Activated CD4-positive, alpha-beta T cell treated with anti-CD3 and anti-CD28 coated beads, Interleukin-2, amount 10 ng/mL, durations not matched to agents 24 days and 14 days (primary cell): ENCODE measurements around the gene SMR3B. TPM values are rescaled to one million over a fixed set of nuclear protein-coding genes. Genes with fewer than 3 reads are reported as not detected.

Experiments used
- DNase-seq: peaks from one replicate; pipeline ENCODE4 v3.0.0; 2022
- H3K27ac Mint-ChIP-seq: one replicate; pipeline ENCODE4 v1.8.0; 2022; ENCODE audit warnings: mild to moderate bottlenecking, mixed read lengths
- H3K27me3 Mint-ChIP-seq: one replicate; pipeline ENCODE4 v1.8.0; 2022; ENCODE audit warnings: mixed read lengths
- H3K36me3 Mint-ChIP-seq: one replicate; pipeline ENCODE4 v1.8.0; 2022; ENCODE audit warnings: low read depth, mild to moderate bottlenecking, mixed read lengths
- H3K4me1 Mint-ChIP-seq: one replicate; pipeline ENCODE4 v1.8.0; 2021; ENCODE audit warnings: mixed read lengths
- H3K4me3 Mint-ChIP-seq: one replicate; pipeline ENCODE4 v1.8.0; 2022; ENCODE audit warnings: mild to moderate bottlenecking, moderate library complexity, mixed read lengths
- H3K9me3 Mint-ChIP-seq: one replicate; pipeline ENCODE4 v1.8.0; 2021; ENCODE audit warnings: mixed read lengths
- intact Hi-C: fragments of 100-400 bp; cut with micrococcal nuclease; formaldehyde crosslinking; loops from one replicate; pipeline ENCODE4 v1.15.1; 2023
- total RNA-seq: library from RNA; stranded (reverse); gene quantifications from 2 replicates; pipeline ENCODE4 v1.2.3, GENCODE V29; 2022

Gene SMR3B
- total RNA-seq, result not detected in 2 replicates

DNA sequence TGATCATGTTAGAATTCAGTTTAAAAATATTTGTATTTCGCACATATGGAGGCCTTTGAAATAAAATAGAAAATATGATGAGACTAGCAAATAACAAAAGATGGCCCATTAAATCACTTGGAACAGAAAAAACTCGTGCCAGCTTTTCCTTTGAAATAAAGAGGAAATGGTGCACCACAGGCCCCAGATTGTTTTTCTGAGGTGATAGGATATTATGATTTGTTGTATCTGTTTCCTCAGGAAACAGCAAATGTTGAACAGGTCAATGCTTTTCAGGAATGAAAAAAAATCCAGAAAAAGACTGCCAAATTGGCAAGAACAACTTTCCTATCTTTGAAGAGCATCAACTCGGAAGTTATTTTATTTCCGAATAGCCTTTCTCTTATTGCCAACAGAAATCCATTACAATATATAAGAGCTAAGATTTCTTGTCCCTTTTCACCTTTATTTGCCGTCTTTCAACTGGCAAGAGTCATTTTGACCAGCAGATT lies at the start of gene SMR3B:
TSS of gene SMR3B (plus strand) at position 441 of the 491 bp plus-strand sequence. CDS start 1,380 bp downstream, outside the sequence.
- no peaks in the 10 kb centered on the region for H3K9me3 Mint-ChIP-seq
- H3K36me3 Mint-ChIP-seq, result no peaks in the 10 kb centered on the region
- H3K4me1 Mint-ChIP-seq, result no peaks in the 10 kb centered on the region
- intact Hi-C loops, result no loop called here
- DNase-seq, result no peak
- no peak within 1 kb of the TSS for H3K27ac Mint-ChIP-seq
- H3K4me3 Mint-ChIP-seq, result no peak within 1 kb of the TSS
- H3K27me3 Mint-ChIP-seq, result no peaks in the 10 kb centered on the region

DNA sequence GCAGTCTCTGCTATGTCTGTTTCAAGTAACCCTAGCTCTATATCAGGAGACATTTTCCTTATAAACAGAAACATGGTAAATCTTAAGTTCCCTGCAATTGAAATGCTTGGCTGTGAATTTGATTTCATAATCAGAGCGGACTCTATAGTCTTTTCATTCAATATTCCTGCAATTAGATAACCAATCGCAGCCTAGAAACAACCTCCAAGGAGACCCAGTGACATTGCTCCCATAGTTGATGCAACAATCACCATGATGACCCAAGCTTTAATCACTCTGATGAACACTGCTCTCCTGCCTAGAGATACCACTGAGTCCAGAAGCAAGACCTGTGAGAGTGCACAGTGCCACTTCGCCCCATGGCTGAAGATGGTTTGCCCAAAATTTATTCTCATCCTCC lies 48.2 kb upstream of the SMR3B start, which contains the start of gene CABS1:
TSS of gene CABS1 (plus strand) at position 301 of the 400 bp plus-strand sequence. CDS start at position 360, 59 bp downstream.
- no peaks in the 10 kb centered on the region for H3K27me3 Mint-ChIP-seq

DNA sequence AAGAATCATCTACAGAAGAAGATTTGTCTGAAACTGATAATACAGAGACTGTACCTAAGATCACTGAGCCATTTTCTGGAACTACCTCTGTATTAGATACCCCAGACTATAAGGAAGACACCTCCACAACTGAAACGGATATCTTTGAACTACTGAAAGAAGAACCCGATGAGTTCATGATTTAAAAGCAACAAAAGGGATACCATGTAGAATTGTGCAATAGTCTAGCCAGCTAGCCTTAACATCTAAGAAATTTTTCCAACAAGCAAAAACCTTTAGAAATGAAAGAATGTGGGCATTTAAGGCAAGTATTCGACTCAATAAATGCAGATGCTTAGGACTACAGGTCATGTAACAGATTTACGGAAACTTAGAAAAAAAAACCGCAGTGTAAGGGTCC lies 46.9 kb upstream of the SMR3B start:
- no peaks in the 10 kb centered on the region for H3K4me1 Mint-ChIP-seq
- H3K9me3 Mint-ChIP-seq, result no peaks in the 10 kb centered on the region
- no peaks in the 10 kb centered on the region for H3K27me3 Mint-ChIP-seq
- H3K4me3 Mint-ChIP-seq, result no peak overlapping the region
- no peak for DNase-seq
- H3K36me3 Mint-ChIP-seq, result no peaks in the 10 kb centered on the region
- no peak overlapping the region for H3K27ac Mint-ChIP-seq
- intact Hi-C loops, result no loop called here

More for the DNA sequence above, 48.2 kb upstream of the SMR3B start, which contains the start of gene CABS1:
- no peak within 1 kb of the TSS for H3K4me3 Mint-ChIP-seq
- no peak within 1 kb of the TSS for H3K27ac Mint-ChIP-seq
- no peaks in the 10 kb centered on the region for H3K36me3 Mint-ChIP-seq
- no peak for DNase-seq
- no peaks in the 10 kb centered on the region for H3K4me1 Mint-ChIP-seq
- intact Hi-C loops, result no loop called here
- H3K9me3 Mint-ChIP-seq, result no peaks in the 10 kb centered on the region

DNA sequence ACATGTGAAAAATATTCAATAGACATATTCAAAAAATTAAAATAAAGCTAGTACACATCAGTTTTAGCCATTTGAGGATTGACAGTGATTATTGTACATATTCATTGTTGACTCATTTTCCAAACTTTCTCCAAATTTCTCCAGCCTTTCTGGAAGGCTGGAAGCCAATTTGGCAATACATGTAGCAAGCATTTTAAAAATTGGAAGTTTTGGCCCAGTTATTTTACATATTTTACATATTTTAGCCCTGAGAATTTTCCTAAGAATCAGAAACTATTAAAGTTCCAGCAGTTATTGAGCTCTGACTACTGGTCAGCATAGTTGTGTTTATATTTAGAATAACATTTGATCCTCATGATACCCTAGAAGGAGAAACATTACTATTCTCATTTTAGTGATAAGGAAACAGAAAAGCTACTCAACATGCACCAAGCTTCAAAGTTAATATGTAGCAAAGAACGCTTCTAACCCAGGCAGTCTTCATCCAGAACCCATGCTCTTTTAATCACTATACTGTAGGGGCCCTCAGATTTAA lies 45.0 kb upstream of the SMR3B start:
- Mint-ChIP-seq H3K4me3 (no peak overlapping the region), H3K27ac (no peak overlapping the region), H3K36me3 (no peaks in the 10 kb centered on the region), H3K9me3 (no peaks in the 10 kb centered on the region), H3K4me1 (no peaks in the 10 kb centered on the region), H3K27me3 (no peaks in the 10 kb centered on the region)
- intact Hi-C loops, result no loop called here
- no peak for DNase-seq

DNA sequence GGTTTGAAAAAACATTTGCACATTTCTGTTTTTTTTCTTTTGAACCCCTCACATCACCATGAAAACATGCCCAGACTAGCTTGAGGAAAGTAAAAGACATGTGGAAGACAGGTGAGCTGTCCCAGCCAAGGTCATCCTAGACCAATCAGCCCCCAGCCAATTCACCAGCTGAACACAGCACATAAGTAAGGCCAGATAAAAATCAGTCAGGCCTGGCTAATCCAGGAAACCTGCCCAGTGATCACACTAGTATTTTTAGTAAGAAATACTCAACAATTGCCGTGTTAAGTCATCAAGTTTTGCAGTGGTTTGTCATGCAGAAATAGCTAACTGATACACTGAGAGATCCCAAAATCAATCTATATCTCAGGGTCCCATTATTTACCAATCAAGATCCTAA lies 26.7 kb upstream of the SMR3B start:
- intact Hi-C loops, result no loop called here
- H3K27ac Mint-ChIP-seq, result no peak overlapping the region
- H3K27me3 Mint-ChIP-seq, result no peaks in the 10 kb centered on the region

DNA sequence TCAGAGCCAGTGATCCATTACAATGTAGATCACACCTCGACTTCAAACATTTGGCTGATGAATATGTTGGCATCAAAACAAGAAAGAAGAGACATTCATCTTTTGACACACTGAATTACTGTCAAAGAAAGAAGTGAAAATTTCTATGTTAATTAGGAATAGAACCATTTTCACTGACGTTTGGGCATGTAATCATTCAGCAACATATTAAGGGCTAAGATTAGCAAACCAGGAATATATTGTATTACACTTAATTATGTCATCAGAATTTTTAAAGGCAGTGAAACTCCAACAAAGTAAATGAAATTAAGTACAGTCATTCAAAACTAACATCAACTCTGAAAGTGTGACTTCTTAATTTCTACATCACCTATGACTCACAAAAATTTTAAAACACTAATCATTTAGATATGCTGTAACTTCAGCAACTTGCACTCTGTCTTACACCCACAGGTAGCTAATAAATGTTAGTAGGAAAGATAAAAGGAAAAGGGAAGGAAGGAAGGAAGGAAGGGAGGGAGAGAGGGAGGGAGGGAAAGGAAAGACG lies 23.7 kb upstream of the SMR3B start:
- DNase-seq, result no peak
- Mint-ChIP-seq H3K36me3 (no peaks in the 10 kb centered on the region), H3K27me3 (no peaks in the 10 kb centered on the region), H3K4me3 (no peak overlapping the region), H3K4me1 (no peaks in the 10 kb centered on the region), H3K9me3 (no peaks in the 10 kb centered on the region), H3K27ac (no peak overlapping the region)
- intact Hi-C loops, result no loop called here

More for the DNA sequence above, 26.7 kb upstream of the SMR3B start:
- no peak for DNase-seq
- no peaks in the 10 kb centered on the region for H3K36me3 Mint-ChIP-seq
- no peaks in the 10 kb centered on the region for H3K9me3 Mint-ChIP-seq
- no peaks in the 10 kb centered on the region for H3K4me1 Mint-ChIP-seq
- H3K4me3 Mint-ChIP-seq, result no peak overlapping the region

DNA sequence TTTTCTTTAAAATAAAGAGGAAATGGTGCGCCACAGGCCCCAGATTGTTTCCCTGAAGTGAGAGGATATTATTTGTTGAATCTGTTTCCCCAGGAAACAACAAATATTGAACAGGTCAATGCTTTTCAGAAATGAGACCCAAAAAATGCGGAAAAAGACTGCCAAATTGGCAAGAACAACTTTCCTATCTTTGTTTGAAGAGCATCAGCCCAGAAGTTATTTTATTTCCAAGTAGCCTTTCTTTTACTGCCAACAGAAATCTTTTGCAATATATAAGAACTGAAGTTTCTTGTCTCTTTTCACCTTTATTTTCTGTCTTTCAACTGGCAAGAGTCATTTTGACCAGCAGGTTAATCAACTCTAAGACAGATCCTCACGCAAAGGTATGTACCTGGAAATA lies 22.5 kb upstream of the SMR3B start, which contains the start of gene SMR3A:
TSS of gene SMR3A (plus strand) at position 301 of the 400 bp plus-strand sequence. CDS start 1,356 bp downstream, outside the sequence.
- Mint-ChIP-seq H3K4me1 (no peaks in the 10 kb centered on the region), H3K27ac (no peak within 1 kb of the TSS), H3K36me3 (no peaks in the 10 kb centered on the region), H3K4me3 (no peak within 1 kb of the TSS), H3K27me3 (no peaks in the 10 kb centered on the region), H3K9me3 (no peaks in the 10 kb centered on the region)
- intact Hi-C loops, result no loop called here
- no peak for DNase-seq

DNA sequence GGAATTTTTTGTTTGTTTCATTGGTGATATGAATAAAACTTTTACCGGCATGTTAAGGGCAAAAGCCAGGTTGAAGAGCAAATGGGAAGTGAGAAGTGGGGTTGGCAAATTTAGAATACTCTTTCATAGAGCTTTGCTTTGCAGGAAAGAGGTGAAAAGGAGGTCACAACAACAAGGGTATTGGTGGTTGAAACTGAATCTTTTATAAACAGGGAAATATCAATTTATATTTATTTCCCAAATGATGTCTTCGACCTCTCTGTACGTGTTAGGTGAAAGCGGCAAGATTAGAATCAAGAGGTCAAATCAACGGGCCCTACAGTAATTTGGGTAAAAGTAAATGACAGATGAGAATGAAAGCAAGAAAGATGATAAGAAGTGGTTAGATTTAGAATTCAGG lies 18.9 kb upstream of the SMR3B start:
- Mint-ChIP-seq H3K36me3 (no peaks in the 10 kb centered on the region), H3K9me3 (no peaks in the 10 kb centered on the region), H3K27me3 (no peaks in the 10 kb centered on the region), H3K4me3 (no peak overlapping the region), H3K4me1 (no peaks in the 10 kb centered on the region), H3K27ac (no peak overlapping the region)
- DNase-seq, result no peak
- intact Hi-C loops, result no loop called here

DNA sequence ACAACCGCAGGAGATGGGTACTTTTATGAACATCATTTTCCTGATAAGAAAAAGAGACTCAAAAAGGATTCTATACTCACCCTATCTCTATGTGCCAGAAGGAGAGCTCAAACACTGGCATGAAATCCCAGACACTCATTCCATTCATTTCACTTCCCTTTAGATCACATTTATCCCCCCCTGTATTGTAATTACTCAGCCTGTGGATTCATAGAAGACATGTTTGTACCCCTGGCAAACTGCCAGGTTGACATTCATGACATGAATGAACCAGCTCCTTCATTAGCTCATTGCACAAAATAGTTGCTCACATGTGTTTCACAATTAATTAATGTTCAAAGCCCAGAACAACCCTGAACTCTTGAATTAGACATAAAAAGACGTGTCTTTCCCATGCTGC lies 17.5 kb upstream of the SMR3B start:
- Mint-ChIP-seq H3K4me1 (no peaks in the 10 kb centered on the region), H3K9me3 (no peaks in the 10 kb centered on the region), H3K36me3 (no peaks in the 10 kb centered on the region), H3K27me3 (no peaks in the 10 kb centered on the region), H3K27ac (no peak overlapping the region), H3K4me3 (no peak overlapping the region)
- intact Hi-C loops, result no loop called here
- DNase-seq, result no peak

DNA sequence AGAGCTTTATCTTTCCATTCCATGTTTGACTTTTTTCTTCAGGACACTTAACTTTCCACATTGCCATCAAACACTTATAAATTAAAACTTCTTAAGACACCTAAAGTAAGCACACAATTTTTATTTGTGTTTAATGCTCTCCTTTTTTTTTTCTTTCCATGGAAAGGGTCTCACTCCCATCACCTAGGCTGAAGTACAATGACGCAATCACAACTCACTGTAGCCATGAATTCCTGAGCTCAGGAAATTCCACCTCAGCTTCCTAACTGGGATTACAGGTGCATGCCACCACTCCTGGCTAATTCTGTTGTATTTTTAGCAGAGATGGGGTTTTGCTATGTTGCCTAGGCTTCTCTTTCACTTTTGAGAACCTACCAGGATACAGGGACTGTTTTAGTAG lies 15.1 kb upstream of the SMR3B start:
- H3K27me3 Mint-ChIP-seq, result no peaks in the 10 kb centered on the region
- no peaks in the 10 kb centered on the region for H3K4me1 Mint-ChIP-seq
- no peaks in the 10 kb centered on the region for H3K9me3 Mint-ChIP-seq
- no peak overlapping the region for H3K27ac Mint-ChIP-seq
- no peak for DNase-seq
- no peaks in the 10 kb centered on the region for H3K36me3 Mint-ChIP-seq
- intact Hi-C loops, result no loop called here
- H3K4me3 Mint-ChIP-seq, result no peak overlapping the region

DNA sequence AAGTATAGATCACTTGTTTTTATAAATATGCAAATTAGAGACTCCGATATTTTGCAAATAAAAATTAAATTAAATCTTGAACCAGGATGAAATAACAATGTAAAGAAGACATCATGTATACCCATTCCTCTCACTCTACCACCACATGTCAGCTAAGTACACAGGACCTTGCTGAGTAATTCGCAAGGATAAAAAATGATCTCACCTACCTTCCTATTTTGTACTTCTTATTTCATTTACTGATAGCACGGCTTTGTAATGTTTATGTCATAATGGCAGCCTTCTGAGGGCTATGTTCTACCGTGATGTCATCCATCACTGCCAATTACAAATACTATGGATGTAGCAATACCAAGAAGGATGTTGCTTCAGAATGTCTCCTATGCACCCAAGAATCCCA lies 10.9 kb upstream of the SMR3B start:
- intact Hi-C loops, result no loop called here
- Mint-ChIP-seq H3K9me3 (no peaks in the 10 kb centered on the region), H3K36me3 (no peaks in the 10 kb centered on the region), H3K27me3 (no peaks in the 10 kb centered on the region), H3K4me3 (no peak overlapping the region), H3K27ac (no peak overlapping the region), H3K4me1 (no peaks in the 10 kb centered on the region)
- no peak for DNase-seq

DNA sequence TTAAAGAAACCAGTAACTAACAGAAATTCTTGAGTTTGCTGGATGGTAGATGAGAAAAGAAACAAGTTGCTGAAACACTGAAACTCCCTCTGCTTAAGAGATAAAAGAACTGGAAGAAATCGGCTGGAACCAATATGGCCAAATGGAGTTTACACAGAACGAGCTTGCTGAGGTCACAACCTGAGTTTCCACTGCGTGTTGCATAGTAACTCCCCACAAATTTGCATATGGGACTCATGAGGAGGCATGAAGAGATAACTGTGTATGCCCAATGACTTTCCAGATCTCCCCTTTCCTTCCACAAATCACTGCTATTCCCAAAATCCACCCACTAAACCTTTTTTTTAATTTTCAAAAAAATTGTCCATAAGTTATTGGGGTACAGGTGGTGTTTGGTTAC lies 10.2 kb upstream of the SMR3B start:
- Mint-ChIP-seq H3K36me3 (no peaks in the 10 kb centered on the region), H3K4me1 (no peaks in the 10 kb centered on the region), H3K27ac (no peak overlapping the region), H3K9me3 (no peaks in the 10 kb centered on the region), H3K27me3 (no peaks in the 10 kb centered on the region), H3K4me3 (no peak overlapping the region)
- no peak for DNase-seq
- intact Hi-C loops, result no loop called here

DNA sequence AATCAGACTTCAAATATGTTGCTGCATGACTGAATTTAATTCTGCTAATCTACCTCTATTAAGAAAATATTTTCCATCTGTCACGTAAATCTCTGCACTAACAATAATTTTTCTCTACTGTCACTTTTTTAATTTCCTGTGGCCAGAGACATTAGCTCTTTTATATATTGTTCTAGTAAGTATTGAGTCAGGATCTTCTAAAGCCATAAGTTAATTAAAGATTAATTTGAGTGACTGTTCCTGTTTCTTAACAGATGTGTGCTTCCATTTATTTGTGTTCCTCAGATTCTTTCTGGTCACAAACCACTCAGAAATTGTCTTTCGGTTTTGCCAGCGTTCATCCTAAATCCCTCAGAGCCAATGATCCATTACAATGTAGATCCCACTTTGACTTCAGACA lies 2.4 kb upstream of the SMR3B start:
- H3K36me3 Mint-ChIP-seq, result no peaks in the 10 kb centered on the region
- no peaks in the 10 kb centered on the region for H3K4me1 Mint-ChIP-seq
- intact Hi-C loops, result no loop called here
- H3K27me3 Mint-ChIP-seq, result no peaks in the 10 kb centered on the region
- H3K27ac Mint-ChIP-seq, result no peak overlapping the region
- no peak overlapping the region for H3K4me3 Mint-ChIP-seq
- DNase-seq, result no peak
- no peaks in the 10 kb centered on the region for H3K9me3 Mint-ChIP-seq

DNA sequence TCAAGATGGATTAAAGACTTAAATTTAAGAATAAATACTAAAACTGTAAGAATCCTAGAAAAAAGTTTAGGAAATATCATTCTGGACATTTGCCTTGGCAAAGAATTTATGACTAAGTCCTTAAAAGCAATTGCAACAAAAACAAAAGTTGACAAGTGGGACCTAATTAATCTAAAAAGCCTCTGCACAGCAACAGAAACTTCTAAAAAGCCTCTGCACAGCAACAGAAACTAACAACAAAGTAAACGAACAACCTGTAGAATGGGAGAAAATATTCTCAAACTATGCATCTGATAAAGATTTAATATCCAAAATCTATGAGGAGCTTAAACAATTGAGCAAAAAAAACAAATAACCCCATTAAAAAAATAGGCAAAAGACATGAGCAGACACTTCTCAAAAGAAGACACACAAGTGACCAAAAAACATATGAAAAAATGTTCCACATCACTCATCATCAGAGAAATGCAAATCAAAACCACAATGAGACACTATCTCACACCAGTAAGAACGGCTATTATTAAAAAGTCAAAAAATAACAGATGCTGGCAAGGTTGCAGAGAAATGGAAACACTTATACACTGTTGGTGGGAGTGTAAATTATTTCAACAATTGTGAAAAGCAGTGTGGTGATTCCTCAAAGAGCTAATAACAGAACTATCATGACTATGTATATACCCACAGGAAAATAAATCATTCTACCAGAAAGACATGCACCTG lies 9.3 kb downstream of the SMR3B start:
- H3K9me3 Mint-ChIP-seq, result no peaks in the 10 kb centered on the region
- no peak overlapping the region for H3K4me3 Mint-ChIP-seq
- no peaks in the 10 kb centered on the region for H3K4me1 Mint-ChIP-seq
- no peaks in the 10 kb centered on the region for H3K36me3 Mint-ChIP-seq
- no peaks in the 10 kb centered on the region for H3K27me3 Mint-ChIP-seq
- H3K27ac Mint-ChIP-seq, result no peak overlapping the region
- intact Hi-C loops, result no loop called here
- DNase-seq, result no peak
